Hematopoietic multipotent progenitor cell treated with erythropoietin and hydrocortisone succinate and interleukin-3 and kit ligand, for 6 days (in vitro differentiated cells): ENCODE data around the gene TMEM80.
"Not testable (repeated sequence)": the region's sequence is repeated elsewhere in the genome, so short reads cannot be mapped to it uniquely, and the experiment has no call there.

Experiments used
- DNase-seq: peaks from one replicate; pipeline ENCODE4 v3.0.0-alpha.2; 2015

TMEM80 gene

GRCh38 chr11:680476-680875 lies 15.1 kb upstream of the TMEM80 start:
- no peak for DNase-seq

DNA sequence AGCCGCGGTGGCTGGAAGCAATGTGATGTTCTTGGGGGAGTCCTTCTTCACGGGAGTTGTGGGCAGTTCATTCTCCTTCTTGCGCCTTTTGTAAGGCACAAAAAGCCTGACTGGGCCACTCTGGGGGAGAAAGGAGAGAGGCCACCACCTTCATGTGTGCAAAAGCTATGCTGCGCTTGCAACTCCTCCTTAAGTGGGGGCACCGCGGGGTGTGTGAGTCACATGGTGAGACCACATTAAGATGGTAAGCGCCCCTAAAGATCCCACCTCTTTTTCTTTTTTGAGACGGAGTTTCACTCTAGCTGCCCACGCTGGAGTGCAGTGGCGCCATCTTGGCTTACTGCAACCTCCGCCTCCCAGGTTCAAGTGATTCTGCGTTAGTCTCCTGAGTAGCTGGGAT lies 14.6 kb upstream of the TMEM80 start:
- no peak for DNase-seq

DNA sequence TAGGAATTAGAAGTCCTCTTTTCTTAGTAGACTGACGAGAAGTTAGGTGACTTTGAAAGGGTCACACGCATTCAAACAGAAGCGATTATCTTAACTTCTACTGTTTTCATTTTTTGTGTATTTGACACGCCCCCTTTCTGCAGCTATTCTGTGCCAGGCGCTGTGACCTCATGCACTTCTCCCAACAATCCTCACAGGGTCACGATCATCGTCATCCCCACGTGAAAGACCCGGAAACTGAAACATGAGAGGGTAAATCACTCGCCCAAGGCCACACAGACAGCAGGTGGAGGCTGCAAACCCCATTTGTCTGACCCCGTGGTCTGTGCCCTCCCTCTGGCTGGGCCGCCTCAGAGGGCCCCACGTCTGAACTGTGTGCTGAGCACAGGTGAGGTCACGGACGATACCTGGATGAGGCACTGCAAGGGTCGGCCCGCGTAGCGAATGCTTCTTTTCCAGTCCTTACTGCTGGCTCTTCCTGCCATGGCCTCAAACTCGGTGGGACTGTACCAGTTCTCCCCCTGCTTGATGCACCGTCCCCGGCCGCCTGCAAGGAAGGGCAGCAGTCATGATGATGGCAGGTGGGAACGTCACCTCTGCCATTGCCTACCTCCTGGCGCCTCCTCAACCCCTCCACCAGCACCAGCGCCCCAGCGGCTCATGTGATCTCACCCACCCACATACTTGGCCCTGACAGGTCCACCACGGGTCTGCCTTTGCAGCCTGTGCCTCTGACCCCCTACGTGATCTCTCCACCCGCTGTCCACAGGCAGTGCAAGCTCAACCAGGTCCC lies 9.0 kb upstream of the TMEM80 start:
- DNase-seq = no peak

DNA sequence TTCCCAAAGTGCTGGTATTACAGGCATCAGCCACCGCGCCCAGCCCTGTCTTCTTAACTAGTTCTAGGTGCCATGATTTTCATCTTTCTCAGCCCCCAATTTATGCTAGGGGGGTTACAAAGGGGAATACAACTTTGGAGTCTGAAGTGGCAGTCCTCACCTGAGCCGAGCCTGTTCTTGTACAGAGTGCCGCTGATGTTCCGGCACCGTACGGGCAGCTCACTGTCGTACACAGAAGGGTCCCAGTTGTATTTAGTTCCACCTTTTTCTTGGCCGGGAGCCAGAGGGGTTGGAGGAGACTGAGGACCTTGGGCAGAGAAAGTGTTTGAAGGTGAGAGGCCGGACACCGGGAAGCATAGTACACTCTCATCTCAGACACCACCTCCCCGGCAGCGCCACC lies 7.9 kb upstream of the TMEM80 start:
- no peak for DNase-seq

GRCh38 chr11:688681-689080 lies 6.9 kb upstream of the TMEM80 start:
- DNase-seq = no peak

DNA sequence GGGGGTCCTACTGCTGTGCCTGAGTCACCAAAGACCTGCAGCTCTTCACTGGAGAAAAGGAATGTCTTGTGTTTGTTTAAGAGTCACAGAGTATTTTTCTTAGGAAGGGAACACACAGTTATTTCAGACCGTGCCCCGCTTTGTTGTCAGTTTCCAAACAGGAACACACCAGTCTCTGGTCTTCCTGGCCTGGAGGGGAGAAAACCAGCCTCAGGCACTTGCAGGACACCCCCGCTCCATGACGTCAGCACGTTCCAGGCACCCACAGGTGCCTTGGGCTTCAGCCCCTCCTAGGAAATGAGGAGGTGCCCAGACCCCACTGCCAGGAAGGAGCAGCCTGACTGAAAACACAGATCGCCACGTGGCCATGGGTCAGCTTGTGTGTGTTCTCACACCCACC lies 6.0 kb upstream of the TMEM80 start:
- DNase-seq = no peak

DNA sequence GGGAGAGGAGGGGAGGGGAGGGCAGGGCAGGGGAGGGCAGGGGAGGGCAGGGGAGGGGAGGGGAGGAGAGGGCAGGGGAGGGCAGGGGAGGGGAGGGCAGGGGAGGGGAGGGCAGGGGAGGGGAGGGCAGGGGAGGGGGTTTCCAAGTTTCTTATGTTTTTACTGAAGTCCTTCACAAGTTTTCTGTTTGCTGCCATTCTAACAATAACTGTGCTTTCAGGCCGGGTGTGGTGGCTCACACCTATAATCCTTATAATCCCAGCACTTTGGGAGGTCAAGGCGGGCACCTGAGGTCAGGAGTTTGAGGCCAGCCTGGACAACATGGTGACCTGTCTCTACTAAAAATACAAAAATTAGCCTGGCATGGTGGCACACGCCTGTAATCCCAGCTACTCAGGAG lies 5.4 kb upstream of the TMEM80 start:
- not testable (repeated sequence) for DNase-seq

DNA sequence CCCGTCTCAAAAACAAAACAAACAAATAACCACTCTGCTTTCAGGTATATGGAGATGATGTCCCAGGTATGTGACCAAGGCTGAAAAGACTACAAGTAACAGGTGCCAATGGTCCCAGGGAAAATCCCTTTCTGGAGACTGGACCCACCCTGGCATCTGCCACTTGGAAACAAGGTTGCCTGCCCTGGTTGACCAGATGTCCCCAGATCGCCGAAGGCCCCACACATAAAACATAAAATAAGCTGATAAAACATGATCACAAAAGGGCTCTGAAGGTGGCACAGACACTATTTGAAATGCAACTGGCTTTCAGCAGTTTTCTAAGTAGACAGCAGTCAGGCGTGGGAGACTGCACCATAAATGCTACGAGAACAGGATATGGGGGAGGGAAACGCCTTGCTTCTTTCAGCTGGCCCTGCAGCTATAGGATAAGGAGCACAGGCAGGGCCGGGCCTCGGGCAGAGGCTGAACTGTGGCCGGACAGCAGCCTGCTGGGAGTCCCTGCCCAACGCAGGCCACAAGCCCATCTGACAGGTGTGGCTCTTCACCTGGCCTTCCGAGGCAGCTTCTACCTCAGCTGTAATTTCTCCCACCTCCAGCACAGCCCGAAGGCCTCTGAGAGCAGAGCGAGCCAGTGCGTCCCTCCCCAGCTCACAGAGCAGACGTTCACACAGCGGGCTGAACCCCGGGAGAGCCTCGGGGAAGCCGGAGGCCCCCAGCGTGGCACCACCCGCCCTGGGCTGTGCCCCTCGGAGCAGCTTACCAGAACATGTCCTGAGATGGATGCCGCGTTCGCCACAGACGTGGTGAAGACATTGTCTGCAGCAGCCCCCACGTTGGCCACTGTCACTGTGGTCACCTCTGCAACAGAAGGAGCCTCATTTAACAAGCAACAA lies 4.6 kb upstream of the TMEM80 start:
- DNase-seq = peak; percentile 69

DNA sequence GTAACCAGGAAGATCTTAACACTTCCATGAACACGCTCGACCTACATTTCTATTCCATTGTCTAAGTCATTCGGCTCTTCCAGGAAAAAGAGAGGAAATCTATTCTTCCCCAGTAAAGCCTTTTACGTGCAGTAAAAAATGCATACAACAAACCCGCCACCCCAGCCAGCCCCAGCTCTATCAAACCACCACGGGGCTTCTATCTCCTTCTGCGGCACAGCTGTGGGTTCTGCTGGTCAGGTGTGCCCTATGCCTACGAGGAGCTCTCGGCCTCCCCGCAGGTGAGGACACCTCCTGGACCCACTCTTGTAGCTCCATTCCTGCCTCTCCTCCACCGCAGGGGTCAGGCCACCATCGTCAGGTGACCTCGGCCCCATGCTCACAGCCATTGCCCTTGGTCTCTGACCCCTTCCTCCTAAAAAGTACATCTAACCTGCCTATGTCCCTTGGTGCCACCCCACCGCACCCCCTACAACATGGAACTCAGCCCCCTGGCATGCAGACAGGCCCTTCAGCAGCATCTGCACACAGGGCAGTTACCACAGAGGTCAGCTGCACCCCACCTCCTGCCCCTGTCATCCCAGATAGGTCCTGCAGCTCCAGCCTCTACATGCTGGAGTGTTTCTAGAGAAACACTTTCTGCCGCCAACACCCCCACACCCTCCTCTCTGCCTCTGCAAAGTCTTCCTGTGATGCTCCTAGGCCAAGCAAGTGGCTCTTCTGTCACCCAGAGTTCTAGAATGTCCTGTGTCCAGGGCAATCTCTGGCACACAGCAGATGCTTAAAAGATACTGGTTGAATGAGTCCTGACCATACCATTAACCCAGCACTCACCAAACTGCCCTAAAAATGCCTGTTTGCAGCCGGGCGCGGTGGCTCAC lies 3.7 kb upstream of the TMEM80 start:
- no peak for DNase-seq

DNA sequence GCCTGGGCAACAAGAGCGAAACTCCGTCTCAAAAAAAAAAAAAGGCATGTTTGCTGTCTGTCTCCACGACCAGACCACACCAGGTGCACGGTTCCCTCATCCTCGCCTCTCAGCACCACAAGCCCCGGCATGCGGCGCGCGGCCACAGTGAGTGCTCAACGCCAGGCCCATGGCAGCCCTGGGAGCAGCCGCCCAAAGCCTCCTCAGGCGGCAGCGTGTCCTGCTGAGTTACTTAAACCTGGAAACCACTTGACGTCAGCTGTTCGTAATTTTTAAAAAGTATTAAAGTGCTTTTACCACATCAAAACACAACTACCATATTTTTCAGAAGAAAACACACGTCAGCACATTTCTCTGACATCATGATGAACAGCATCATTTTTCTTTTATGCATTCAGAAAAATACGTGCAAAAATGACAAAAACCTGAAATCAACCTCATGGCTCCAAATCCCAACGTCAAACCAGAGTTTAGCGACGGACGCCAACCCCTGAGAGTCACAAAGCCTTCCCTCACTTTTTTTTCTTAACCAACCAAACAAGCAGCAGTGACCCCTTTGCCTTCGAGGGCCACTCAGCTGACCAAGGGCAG lies 2.7 kb upstream of the TMEM80 start:
- DNase-seq = no peak

DNA sequence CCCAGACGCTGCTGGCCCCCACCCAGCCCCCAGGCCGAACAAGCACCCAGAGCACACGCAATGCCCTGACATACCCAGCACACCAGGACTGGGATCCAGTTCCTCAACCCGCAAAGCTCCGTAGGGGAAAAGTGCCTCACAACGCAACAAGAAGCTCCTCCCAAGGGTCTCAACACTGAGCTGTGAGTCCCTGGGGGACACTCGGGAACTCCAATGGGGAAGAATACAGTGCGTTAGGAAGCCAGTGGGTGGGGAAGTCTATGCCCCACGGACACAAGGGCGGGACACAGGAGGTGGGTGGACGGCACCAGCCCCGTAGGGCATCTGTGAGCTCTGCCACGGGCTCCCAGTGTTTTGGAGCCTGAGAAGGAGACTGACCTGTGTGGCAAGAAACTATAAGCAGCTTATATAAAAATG lies 2.2 kb upstream of the TMEM80 start:
- DNase-seq = no peak

DNA sequence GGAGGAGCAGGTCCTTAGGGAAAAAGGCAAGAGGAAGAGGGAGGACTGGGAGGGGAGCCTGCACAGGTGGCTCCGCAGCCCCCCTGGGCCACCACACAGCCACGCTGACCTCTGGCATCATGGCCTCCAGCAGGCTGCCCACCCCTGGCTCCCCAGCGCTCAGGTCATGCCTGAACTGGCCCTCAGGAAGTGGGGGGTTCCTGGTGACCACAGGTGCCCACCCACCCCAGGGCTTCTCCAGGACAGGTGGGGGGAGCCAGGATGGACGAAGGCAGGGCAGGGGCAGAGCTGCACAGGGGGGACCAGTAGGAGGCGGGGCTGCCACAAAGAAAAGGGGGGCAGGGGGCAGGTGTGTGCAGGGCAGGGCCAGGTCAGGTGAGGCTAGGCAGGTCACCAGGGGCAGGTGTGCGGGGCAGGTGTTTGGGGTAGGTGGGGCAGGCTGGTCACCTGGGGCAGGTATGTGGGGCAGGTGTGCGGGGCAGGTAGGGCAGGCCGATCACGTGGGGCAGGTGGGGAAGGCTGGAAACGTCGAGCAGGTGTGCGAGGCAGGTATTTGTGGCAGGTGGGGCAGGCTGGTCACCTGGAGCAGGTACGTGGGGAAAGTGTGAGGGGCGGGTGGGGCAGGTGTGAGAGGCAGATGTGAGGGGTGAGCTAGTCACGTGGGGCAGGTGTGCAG lies 1.6 kb upstream of the TMEM80 start:
- DNase-seq = no peak

GRCh38 chr11:694563-695287 lies 891 bp upstream of the TMEM80 start, which contains the start of gene DEAF1:
Gene DEAF1 (minus strand): TSS chr11:695222. CDS start chr11:695047, 175 bp downstream.
- peak; percentile 98 for DNase-seq

DNA sequence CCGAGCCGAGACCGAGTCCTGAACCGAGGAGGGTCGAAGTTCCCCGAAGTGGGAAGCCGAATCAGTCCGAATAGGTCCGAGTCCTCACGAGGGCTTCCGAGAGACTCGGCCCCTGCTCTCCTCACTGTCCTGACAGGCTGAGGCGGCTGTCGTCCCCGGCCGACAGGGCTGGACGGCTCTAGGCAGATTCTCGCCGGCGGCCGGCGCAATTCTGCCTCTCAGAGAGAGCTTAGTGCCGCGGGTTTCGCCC lies 403 bp upstream of the TMEM80 start:
- DNase-seq = no peak

GRCh38 chr11:696955-697491 lies 1.4 kb downstream of the TMEM80 start:
- DNase-seq = no peak

- no peak for DNase-seq
Observed at GRCh38 chr11:697811-698311, 2.2 kb downstream of the TMEM80 start.

- no peak for DNase-seq
Observed at GRCh38 chr11:698493-699115, 3.0 kb downstream of the TMEM80 start.

DNA sequence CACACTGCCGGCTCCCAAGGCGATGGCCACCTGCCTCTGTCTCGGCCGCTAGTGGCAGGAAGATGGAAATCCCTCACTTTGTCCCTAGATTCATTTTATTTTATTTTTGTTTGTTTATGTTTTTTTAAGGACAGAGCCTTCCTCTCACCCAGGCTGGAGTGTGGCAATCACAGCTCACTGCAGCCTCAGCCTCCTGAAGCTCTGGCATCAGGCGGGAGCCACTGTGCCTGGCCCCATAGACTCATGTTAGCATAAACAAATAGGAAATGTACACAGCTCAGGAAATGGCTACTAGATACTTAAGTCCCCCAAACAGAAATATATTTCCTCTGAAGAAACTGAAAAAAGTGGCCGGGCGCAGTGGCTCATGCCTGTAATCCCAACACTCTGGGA lies 3.5 kb downstream of the TMEM80 start:
- DNase-seq = no peak

DNA sequence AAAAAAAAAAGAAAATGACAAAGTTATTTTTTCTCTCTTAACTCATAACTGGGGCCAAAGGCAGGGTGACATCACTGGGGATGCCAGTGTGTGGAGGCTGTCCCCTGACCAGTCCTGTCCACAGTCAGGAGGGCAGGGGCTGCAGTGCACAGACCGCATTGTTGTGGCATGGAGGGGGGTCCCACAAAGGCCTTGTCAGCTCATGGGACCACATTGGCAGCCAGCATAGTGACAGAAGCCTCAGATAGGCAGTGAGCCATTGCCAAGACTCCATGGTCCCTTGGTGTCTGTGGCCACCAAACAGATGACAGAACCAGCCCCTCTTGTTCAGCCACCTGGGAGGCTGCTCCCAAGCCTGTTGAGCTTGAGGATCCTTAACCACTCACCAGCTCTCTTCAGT lies 4.1 kb downstream of the TMEM80 start:
- no peak for DNase-seq

- DNase-seq = peak; percentile 58
Observed at GRCh38 chr11:701741-702461, 6.3 kb downstream of the TMEM80 start.
